GM20000 (cell line): ENCODE data around the gene NPDC1.

Source experiments
- DNase-seq: peaks from one replicate; pipeline ENCODE4 v3.0.0; 2012; ENCODE audit warnings: low spot score
- TF ChIP-seq, protein P1 (sequence below): IDR thresholded peaks from 2 replicates; pipeline ENCODE4 v1.5.1; 2012; ENCODE audit warnings: mild to moderate bottlenecking, control low read depth; ENCODE audit errors: extremely low read depth, missing control alignments

NPDC1 gene

DNA sequence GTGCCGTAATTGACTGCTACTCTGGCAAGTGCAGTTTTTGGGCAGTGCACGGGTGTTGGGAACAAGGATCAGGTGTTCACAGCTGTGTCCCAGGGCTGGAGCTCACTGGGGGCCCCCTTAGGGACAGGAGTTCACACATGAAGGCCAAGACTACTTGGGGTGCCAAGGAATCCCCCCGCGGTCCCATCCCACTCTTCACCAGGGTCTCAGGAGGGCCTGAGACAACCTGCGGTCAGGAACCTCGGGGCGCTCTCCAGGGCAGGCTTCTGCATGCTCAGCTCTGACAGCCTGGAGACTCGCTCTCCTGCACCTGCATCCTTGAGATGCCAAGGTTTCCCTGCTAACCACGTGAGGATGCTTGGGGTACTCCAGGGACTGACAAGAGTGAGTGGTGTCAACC, 38.5 kb upstream of the NPDC1 start:
- DNase-seq: no peak
- TF ChIP-seq, protein P1, sequence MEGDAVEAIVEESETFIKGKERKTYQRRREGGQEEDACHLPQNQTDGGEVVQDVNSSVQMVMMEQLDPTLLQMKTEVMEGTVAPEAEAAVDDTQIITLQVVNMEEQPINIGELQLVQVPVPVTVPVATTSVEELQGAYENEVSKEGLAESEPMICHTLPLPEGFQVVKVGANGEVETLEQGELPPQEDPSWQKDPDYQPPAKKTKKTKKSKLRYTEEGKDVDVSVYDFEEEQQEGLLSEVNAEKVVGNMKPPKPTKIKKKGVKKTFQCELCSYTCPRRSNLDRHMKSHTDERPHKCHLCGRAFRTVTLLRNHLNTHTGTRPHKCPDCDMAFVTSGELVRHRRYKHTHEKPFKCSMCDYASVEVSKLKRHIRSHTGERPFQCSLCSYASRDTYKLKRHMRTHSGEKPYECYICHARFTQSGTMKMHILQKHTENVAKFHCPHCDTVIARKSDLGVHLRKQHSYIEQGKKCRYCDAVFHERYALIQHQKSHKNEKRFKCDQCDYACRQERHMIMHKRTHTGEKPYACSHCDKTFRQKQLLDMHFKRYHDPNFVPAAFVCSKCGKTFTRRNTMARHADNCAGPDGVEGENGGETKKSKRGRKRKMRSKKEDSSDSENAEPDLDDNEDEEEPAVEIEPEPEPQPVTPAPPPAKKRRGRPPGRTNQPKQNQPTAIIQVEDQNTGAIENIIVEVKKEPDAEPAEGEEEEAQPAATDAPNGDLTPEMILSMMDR: no peak

DNA sequence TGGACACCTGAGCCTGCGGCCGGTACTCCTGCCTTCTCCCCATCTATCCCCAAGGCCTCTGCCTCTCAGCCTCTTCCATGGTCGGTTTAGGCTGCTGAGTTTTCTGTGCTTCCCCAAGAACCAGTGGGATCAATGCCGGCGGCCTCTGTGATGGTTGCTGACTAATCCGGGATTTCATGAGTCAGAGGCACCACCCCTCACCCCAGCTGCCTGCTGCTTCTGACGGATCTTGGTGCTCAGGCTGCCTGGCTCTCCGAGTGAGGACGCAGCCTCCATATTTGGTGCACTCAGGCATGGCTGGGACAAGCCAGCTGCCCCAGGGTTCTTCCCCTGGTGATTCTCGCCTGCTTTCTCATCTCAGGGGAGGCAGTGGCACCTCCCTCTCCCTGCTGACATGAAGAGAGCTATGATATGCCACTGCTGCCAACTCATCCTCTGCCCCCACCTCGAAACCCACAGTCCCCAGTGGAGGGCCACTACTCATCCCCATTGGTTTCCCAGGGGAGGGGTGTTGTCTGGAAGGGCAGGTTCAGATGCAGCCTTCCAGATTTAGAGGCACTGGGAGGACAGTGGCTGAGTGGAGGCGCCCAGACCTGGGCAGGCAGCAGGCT, 37.5 kb upstream of the NPDC1 start:
- peak; percentile 35 for DNase-seq
- TF ChIP-seq, protein P1: no peak

DNA sequence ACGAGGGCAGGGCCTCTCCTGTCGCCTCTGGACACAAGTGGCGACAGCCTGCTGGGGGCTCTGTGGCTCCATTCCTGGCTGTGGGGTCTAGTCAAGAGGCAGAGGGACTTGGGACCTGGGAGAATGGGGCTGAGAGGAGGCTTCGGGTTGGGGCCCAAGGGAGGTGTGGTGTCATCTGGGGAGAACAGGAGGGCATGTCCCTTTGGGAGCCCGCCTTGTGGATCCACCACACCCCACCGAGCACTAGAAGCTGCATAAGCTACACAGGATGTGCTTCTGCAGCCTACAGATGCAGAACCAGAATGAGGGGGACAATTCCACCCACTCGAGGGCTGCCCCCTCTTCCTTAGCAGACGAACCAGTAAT, 36.9 kb upstream of the NPDC1 start:
- DNase-seq: no peak
- TF ChIP-seq, protein P1: no peak

DNA sequence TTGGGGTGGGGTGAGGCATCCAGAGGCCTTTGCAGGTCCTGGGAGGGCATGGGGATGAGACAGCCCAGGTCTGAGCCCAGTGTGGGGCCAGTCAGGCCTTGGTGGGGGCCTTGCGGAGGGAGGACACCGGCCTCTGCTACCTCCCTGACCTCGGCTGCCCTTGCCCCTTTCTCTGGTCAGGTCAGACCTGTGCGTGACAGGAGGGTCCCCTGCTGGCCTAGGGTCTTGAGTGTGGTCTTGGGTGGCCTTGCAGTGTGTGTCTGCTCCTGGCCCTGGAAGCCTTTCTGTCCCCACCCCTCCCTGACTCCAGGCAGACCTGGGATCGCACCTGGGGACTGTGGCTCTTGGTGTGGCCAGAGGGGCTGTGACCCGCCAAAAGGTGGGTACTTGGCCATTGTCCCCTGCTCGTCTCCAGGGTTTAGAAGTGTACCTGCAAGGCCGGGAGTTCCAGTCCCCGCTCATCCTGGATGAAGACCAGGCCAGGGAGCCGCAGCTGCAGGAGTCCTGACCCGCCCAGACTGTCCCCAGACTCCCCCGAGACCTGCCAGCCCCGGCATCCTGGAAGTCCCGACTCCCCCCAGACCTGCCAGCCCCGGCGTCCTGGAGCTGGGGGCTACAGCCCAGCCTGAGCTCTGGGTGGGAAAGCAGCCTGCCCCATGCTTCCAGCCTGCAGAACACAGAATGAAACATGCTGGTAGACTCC, 36.4 kb upstream of the NPDC1 start:
- DNase-seq: no peak
- TF ChIP-seq, protein P1: no peak

DNA sequence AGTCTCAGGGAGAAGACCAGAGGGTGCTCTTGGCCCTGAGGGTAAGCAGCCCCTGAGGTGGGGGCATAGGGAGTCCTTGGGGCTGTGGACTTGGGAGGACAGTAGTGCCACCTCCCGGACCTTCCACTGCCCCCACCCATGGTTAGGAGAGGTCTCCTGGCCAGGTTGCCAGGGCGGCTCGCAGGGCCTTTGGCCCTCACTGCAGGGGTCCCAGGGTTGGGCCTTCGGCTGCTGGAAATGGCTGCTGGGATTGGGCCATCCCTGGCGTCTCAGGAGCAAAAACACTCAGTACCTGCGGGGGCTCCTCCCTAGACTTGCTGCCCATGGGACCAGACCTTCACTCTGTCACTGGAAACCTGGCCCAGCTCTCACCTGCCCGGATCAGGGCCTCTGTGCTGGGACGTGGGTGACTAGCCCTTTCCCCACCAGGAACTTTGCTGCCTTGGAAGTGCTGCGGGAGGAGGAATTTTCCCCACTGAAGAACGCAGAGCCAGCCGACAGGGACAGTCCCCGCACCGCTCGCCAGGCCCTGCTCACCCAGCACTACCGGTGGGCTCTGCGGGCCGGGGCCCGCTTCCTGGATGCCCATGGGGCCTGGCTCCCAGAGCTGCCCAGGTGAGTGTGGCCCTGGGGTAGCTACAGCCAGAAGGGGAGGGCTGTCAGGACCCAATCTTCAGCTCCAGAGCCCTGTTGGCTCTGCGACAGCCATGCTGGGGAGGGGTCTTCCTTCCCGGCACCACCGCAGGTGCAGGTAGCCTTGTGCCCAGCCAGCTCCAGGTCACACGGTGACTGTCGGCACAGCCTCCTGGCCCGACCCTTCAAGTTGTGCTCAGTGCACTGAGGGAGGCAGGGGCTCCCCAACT, 34.5 kb upstream of the NPDC1 start:
- TF ChIP-seq, protein P1: no peak
- no peak for DNase-seq

DNA sequence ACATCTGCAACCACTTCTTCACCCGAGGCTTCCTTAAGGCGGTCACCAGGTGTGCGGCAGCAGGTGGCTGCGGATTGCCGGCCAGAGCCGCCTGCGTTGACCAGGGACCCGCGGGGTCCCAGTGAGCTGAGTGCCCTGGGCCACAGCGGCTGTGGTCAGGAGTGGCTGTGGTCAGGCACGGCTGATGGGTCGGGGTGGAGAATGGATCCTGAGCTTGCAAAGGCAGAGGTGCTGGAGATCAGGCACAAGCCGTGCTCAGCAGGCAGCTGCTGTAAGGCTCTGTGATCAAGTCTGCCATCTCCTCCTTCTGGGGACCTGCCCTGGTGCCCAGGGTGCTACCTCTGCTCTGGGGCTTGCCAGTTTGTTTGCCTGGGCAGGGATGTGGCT, 33.4 kb upstream of the NPDC1 start:
- no peak for DNase-seq
- TF ChIP-seq, protein P1: no peak
